Iris pigment epithelial cell (primary cell): ENCODE measurements around the gene PIRT.
"Not testable (repeated sequence)": the region's sequence is repeated elsewhere in the genome, so short reads cannot be mapped to it uniquely, and the experiment has no call there.

Experiments used
- DNase-seq: peaks from one replicate; pipeline ENCODE4 v3.0.0-alpha.2; 2011; ENCODE audit warnings: low read depth

Gene PIRT

DNA sequence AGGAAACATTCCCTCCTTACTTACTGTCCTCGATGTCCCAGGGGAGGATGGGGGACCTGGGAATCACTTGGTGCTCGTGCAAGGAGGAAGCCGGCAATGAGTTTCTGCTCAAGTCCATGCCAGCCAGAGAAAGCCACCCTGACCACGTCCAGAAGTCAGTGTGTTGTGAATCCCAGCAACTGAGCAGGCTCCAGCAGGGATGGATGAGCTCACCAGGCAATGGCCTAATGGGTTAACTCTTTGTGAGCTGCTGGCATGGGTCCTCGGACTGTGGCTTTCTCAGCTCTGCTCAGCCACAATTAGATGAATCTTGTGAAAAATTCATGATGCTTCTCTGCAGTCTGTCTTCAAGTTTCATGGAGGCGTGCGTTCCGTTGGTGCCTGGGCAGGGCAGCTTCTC lies at the start of gene PIRT:
Gene PIRT, minus strand, starts transcription at position 167 of the 400 bp plus-strand sequence. CDS start 12,442 bp downstream, outside the sequence.
- DNase-seq = no peak

- no peak for DNase-seq
These were observed 44.1 kb upstream of the PIRT start for GRCh38 chr17:10881959-10882358.

DNA sequence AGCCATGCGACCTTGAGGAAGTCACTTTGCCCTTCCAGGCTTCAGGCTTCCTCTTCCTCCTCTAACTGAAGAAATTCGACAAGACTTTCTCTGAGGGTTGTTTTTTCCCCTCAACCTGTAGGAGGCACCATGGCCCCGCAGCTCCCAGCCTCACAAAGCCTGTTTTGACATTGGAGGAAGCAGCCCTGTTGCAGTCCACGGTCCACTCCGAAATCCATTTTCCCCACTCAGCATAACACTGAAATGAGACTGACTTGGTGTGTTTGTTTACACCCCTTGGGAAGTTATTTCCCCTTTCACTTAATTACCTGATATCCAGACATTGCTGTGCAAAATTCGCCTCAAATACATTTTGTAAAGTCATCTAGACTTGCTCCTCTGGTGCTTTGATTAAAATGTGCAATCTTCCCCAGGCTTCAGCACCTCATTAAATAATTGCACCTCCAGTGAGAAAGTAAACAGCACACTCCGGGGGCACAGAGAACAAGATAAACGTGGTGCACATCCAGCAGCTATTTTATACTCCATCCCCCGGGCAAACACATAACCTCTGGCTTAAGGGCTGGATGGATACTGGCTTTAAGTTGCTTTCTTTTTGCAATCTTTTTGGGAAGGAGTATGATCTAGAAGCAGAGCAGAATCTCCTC lies 41.4 kb upstream of the PIRT start:
- DNase-seq = peak; percentile 3

- DNase-seq = peak; percentile 20
These were observed 38.2 kb upstream of the PIRT start for GRCh38 chr17:10875984-10876555.

GRCh38 chr17:10875430-10875851 lies 37.6 kb upstream of the PIRT start:
- peak; percentile 1 for DNase-seq

DNA sequence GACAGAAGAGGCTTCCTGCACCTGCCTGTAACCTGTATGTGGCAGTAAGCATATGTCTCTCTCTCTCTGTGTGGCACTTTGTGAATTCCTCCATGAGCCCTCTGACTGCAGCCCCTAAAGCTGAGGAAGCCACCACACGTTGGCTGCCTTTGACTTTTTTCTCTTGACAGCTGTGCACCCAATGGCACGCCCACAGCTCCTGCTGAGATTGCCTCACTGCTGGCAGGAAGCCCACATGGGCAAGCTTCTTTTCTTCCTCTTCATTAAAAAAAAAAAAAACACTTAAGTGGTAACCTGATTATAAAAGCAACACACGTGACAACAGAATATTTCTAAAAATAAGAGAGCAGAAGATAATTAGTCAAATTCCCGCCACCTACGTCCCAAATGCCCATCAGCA lies 34.0 kb upstream of the PIRT start:
- no peak for DNase-seq

DNA sequence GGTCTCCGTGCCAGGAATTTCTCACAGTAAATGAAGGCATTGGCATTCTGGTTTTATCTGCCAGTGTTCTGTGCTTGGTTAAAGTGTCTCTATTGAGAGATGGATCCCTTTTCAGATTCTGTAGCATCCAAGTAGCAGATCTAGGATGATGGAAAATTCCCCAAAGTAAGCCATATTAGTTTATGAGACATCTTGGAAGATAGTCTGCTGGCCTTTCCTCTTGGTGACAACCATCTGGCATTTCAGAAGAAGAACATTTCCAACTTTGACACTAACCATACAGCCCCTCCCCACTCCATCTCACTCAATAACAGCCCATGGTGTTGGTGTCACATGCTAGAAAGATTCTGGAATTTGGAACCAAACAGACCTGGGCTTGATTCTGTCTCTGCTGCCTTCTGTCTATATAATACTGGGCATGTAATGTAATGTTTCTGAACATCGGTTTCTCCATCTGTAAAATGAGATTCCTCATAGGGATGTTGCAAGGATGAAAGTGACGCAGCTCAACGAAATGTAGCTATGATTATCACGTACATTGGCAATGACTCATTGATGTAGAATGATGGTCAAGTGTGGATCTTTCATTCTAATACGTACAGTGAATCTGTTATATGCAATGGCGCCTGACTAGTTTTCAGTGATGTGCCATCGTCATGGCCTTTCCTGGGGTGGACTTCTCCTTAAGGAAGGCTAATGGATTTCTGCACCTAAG lies 32.6 kb upstream of the PIRT start:
- DNase-seq = no peak

- DNase-seq = not testable (repeated sequence)
These were observed 30.9 kb upstream of the PIRT start for GRCh38 chr17:10868744-10869143.

DNA sequence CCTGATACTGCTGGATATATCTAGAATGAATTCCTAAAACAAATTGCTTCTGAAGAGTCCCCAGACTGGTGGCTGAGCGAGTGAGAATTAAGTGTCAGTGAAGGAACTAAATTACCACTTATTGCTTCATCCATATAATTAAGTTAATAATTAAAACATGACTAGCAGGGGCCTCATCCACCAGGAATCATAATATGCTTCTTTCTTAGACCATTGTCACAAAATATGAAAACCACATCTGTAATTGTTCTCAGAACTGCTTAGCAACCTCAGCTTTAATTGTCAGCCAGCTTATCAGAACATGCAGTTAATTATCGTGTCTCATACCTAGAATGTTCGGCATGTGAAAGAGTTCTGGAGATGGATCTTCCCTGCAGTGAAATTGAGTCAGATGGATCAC lies 21.2 kb upstream of the PIRT start:
- no peak for DNase-seq

GRCh38 chr17:10857976-10858375 lies 20.1 kb upstream of the PIRT start:
- DNase-seq = no peak

- not testable (repeated sequence) for DNase-seq
These were observed 8.7 kb upstream of the PIRT start for GRCh38 chr17:10846636-10847035.

DNA sequence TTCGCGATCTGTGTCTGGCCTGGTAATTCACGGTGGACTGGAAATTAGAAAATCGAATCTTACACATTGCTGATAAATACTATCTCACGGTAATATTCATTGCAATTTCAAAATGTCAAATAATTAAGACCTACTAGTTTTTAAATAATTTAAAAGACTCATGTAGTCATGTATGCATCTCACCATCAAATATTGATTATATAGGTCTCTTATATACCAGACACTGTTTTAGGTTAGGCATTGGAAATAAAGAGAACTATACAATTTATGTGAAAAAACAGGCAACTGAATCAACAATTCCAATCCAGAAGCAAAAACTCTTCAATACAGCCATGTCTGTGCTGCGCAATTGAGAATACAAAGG lies 7.5 kb upstream of the PIRT start:
- DNase-seq = no peak

DNA sequence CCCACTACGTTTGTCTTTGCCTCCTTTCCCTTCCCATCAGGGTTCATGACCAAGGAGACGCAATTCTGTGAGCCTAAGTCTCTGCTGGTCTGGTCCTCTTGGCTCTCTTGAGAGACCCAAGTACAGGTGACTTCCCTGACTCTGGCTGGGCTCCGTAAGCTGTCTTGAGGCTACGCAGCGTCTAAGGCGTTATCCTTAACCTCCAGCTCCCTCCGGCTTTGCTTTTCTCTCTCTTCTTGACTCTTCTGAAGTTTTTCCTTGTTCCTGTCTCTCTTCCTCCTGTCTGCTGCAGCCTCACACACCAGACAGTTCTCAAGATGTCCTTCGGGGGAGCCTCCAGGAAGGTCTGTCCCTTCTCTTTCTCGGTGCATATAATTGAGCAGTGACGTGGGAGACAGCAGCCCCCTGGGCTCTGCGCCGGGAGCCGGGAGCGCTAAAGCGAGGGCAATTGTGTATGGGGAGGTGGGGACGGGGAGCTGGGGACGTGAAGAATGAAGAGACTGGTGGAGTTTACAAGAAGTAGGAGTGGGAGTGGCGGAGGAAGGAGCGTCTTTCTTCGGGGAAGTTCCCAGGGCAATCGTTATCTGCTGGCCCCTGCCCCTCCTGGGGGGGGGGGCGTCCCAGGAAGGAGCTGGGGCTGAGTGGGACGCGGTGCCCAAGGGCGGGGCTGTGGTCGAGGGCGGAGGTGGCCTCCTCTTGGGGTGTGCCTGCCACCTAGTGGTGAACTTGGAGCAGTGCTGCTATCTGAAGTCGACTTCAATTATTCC lies 6.9 kb upstream of the PIRT start:
- peak; percentile 56 for DNase-seq

- peak; percentile 15 for DNase-seq
These were observed 5.9 kb upstream of the PIRT start for GRCh38 chr17:10843811-10844210.

DNA sequence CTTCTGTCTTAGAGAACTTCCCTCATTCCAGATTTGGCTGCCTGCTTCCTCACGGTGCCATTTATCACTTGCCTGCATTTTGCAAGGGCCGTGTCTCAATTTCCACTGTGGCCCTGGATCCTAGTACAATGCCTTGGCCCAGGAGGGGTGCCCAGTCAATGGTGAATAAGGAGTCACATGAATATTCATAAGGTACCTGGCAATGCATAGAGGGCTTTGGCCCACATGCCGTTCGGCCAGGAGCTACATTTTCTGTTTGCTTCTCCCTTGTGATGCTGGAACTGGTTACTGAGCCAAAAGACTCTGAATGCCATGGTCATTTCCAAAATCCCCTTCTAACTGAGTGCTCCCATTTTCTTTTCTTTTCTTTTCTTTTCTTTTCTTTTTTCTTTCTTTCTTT lies 4.8 kb upstream of the PIRT start:
- DNase-seq = no peak

GRCh38 chr17:10838682-10839081 lies 795 bp upstream of the PIRT start:
- no peak for DNase-seq

GRCh38 chr17:10836966-10837590 lies 809 bp downstream of the PIRT start:
- no peak for DNase-seq

DNA sequence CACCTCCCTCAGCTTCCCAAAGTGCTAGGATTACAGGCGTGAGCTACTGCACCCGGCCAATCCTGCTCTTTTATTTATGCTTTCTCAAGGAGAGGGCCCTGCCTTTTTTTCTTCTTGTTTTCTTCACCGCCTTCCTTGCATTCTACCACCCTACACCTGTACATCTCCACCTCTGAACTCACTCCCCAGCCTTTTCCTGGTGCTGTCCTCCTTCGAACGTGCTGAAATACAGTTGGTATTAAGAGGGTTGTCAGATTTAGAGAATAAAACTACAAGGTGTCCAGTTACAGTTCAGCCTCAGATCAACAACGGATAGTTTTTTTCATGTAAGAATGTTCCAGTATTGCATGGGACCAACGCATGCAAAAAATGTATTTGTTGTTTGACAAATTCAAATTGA lies 1.7 kb downstream of the PIRT start:
- no peak for DNase-seq

GRCh38 chr17:10831696-10832095 lies 6.2 kb downstream of the PIRT start:
- no peak for DNase-seq

DNA sequence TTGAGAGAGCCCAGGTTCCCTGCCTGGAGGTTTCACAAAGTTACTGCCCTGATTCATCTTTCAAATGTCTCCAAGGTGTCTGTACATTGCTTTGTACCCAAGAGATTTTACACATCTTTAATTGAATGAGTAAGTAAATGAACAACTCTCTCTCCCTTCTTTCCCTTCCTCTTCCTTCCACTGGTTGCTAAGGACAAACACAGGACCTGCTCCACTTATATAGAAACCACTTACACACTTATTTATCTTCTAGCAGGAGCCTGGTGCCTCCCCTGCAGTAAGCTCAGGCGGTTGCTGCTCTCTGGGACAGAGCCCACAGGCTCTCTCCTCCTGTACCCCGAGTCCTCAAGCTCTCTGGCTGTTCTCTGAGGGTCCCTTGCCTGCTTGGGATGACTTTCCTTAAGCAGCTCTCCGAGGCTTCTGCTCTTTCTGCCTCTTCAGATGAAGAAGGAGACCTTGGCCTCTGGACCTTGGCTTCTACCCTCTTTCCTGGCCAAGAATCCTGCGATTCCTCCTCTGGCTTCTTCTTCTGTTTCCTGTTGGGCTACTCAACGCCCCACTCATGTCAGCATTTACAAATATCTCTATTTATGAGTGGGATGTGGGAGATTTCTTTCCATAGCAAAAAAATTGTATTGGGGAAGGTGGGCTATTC lies 9.9 kb downstream of the PIRT start:
- DNase-seq = no peak

GRCh38 chr17:10824874-10825273 lies 13.0 kb downstream of the PIRT start:
- no peak for DNase-seq

GRCh38 chr17:10821770-10822169 lies 16.1 kb downstream of the PIRT start:
- no peak for DNase-seq
